HCT116 (cell line): ENCODE results near the gene SEPTIN3. TPM values are rescaled to one million over a fixed set of nuclear protein-coding genes. Genes with fewer than 3 reads are reported as not detected.

Experiments
- ATAC-seq: fragments of 200-7000 bp; cut with Tn5 transposase; 2 replicates; pipeline ENCODE4 v1.9.1; 2020; ENCODE audit warnings: mild to moderate bottlenecking, moderate library complexity
- BruUV-seq: library from RNA; stranded (reverse); fragments of 400-500 nt; replicated peaks from 2 replicates; lab custom pipeline; 2021; lab: Mats Ljungman, UMichigan
- CTCF ChIA-PET: fragments of 300-600 bp; sonication (Branson Sonifier 250); formaldehyde crosslinking; loops from one replicate; lab custom pipeline; 2021; ENCODE audit warnings: antibody characterized with exemption; lab: Charles Lee
- POLR2A ChIA-PET: fragments of 300-600, 350-600 bp; sonication (Branson Sonifier 250); formaldehyde crosslinking; loops from one replicate; lab custom pipeline; 2021; ENCODE audit warnings: antibody characterized with exemption; lab: Charles Lee
- RAD21 ChIA-PET, 2 experiments: fragments of 300-600 bp; sonication (Branson Sonifier 250); formaldehyde crosslinking; loops; one replicate each; lab custom pipeline; 2023; ENCODE audit warnings: low total read pairs in 2 of 2; ENCODE audit not compliant: uncharacterized antibody in 2 of 2, unreplicated experiment in 2 of 2, low non-redundant PET in 1 of 2; lab: Charles Lee
- DNase-seq: peaks from one replicate; pipeline ENCODE4 v3.0.0-alpha.2; 2010; ENCODE audit warnings: low read depth, low spot score
- H2AFZ ChIP-seq: fragments of 200-600 bp; shearing (Covaris generic), sonication (generic); 2 replicates; pipeline ENCODE4 v1.6.1; 2017; ENCODE audit warnings: low read depth, mixed run types, mixed read lengths, antibody characterized with exemption, low read length; ENCODE audit not compliant: poor library complexity, severe bottlenecking
- H3K27ac ChIP-seq: 2 replicates; pipeline ENCODE4 v1.5.1; 2012; ENCODE audit warnings: low read depth, low read length
- H3K27me3 ChIP-seq: fragments of 200-600 bp; sonication (generic); 2 replicates; pipeline ENCODE4 v1.6.1; 2016; ENCODE audit warnings: mixed run types, low read length, mixed read lengths; ENCODE audit not compliant: insufficient read depth
- H3K36me3 ChIP-seq, 2 experiments: fragments of 200-500 bp in 1 of 2; fragments of 200-600 bp in 1 of 2; sonication (Bioruptor generic) in 1 of 2; sonication (generic) in 1 of 2; 2 replicates each; pipeline versions ENCODE4 v1.5.1 to v1.6.1; 2014 to 2016; ENCODE audit warnings: low read length in 2 of 2, inconsistent platforms in 1 of 2, mixed read lengths in 1 of 2, mixed run types in 1 of 2; ENCODE audit not compliant: insufficient read depth in 2 of 2, control insufficient read depth in 1 of 2
- H3K4me1 ChIP-seq, 2 experiments: fragments of 200-600 bp in 1 of 2; sonication (generic) in 1 of 2; 2 replicates each; pipeline versions ENCODE4 v1.5.1 to v1.6.1; 2012 to 2017; ENCODE audit warnings: low read length in 2 of 2, inconsistent platforms in 1 of 2, mild to moderate bottlenecking in 1 of 2, mixed read lengths in 1 of 2, mixed run types in 1 of 2, moderate library complexity in 1 of 2; ENCODE audit not compliant: insufficient read depth in 2 of 2, control insufficient read depth in 1 of 2
- H3K4me2 ChIP-seq: fragments of 200-600 bp; sonication (generic); 2 replicates; pipeline ENCODE4 v1.6.1; 2017; ENCODE audit warnings: mixed run types, low read length, mixed read lengths
- H3K4me3 ChIP-seq, 2 experiments: fragments of 200-600 bp in 1 of 2; sonication (generic) in 1 of 2; replicated peaks in 1 of 2; 2 replicates each; pipeline ENCODE4 v1.5.1; 2011 to 2016; ENCODE audit warnings: low read length in 2 of 2, control low read depth in 1 of 2, low read depth in 1 of 2, mild to moderate bottlenecking in 1 of 2, mixed read lengths in 1 of 2, mixed run types in 1 of 2
- H3K79me2 ChIP-seq: fragments of 200-600 bp; sonication (generic); 2 replicates; pipeline ENCODE4 v1.6.1; 2017; ENCODE audit warnings: mild to moderate bottlenecking, mixed run types, low read length, moderate library complexity, mixed read lengths; ENCODE audit not compliant: insufficient read depth
- H3K9ac ChIP-seq: fragments of 200-600 bp; sonication (generic); 2 replicates; pipeline ENCODE4 v1.6.1; 2016; ENCODE audit warnings: low read length, mixed read lengths
- H3K9me2 ChIP-seq: fragments of 200-600 bp; sonication (generic), shearing (Covaris generic); 2 replicates; pipeline ENCODE4 v1.6.1; 2017; ENCODE audit warnings: mixed run types, mild to moderate bottlenecking, moderate library complexity; ENCODE audit not compliant: insufficient read depth
- H3K9me3 ChIP-seq, 2 experiments: fragments of 200-500 bp in 1 of 2; fragments of 200-600 bp in 1 of 2; sonication (Bioruptor generic) in 1 of 2; sonication (generic) in 1 of 2; 2 replicates each; pipeline ENCODE4 v1.6.1; 2014 to 2017; ENCODE audit warnings: low read length in 2 of 2, mixed read lengths in 2 of 2, inconsistent platforms in 1 of 2, low read depth in 1 of 2, mild to moderate bottlenecking in 1 of 2, mixed run types in 1 of 2, moderate library complexity in 1 of 2; ENCODE audit not compliant: control insufficient read depth in 1 of 2, insufficient read depth in 1 of 2
- H4K20me1 ChIP-seq: fragments of 200-600 bp; sonication (generic), shearing (Covaris generic); 2 replicates; pipeline ENCODE4 v1.6.1; 2017; ENCODE audit warnings: mixed run types, mild to moderate bottlenecking, moderate library complexity; ENCODE audit not compliant: insufficient read depth
- EGR1 ChIP-seq: IDR thresholded peaks from 2 replicates; pipeline ENCODE4 v1.6.1; 2012; ENCODE audit warnings: low read depth
- ELF1 ChIP-seq: IDR thresholded peaks from 2 replicates; pipeline ENCODE4 v1.6.1; 2012; ENCODE audit warnings: low read depth, borderline replicate concordance
- EZH2 ChIP-seq: fragments of 200-600 bp; sonication (generic); IDR thresholded peaks from 2 replicates; pipeline ENCODE4 v1.6.1; 2017; ENCODE audit warnings: antibody characterized with exemption, mixed run types
- JUND ChIP-seq: IDR thresholded peaks from 2 replicates; pipeline ENCODE4 v1.6.1; 2012
- POLR2A ChIP-seq: IDR thresholded peaks from 2 replicates; pipeline ENCODE4 v1.7.0; 2011; ENCODE audit warnings: borderline replicate concordance; ENCODE audit not compliant: insufficient read depth, insufficient read length; ENCODE audit errors: extremely low read depth
- POLR2AphosphoS5 ChIP-seq: IDR thresholded peaks from 2 replicates; pipeline ENCODE4 v1.6.1; 2011; ENCODE audit warnings: mild to moderate bottlenecking, low read depth, low read length, moderate library complexity
- RAD21 ChIP-seq: IDR thresholded peaks from 2 replicates; pipeline ENCODE4 v1.6.1; 2012; ENCODE audit warnings: low read depth, mild to moderate bottlenecking
- YY1 ChIP-seq: IDR thresholded peaks from 2 replicates; pipeline ENCODE4 v1.6.1; 2011; ENCODE audit warnings: low read length, low read depth, moderate library complexity, mild to moderate bottlenecking; ENCODE audit not compliant: insufficient replicate concordance; ENCODE audit errors: extremely low read depth
- ZBTB33 ChIP-seq: IDR thresholded peaks from 2 replicates; pipeline ENCODE4 v1.6.1; 2011; ENCODE audit warnings: mild to moderate bottlenecking, low read length, moderate library complexity; ENCODE audit not compliant: insufficient replicate concordance; ENCODE audit errors: extremely low read depth
- ZNF274 ChIP-seq: fragments of 200-500 bp; sonication (Bioruptor generic); IDR thresholded peaks from 2 replicates; pipeline ENCODE4 v1.6.1; 2014; ENCODE audit warnings: mild to moderate bottlenecking, low read depth, low read length, inconsistent platforms
- intact Hi-C: fragments of 100-400 bp; cut with micrococcal nuclease; formaldehyde crosslinking; loops from 2 replicates; pipeline ENCODE4 v1.10.0; 2022
- total RNA-seq: library from RNA; stranded (reverse); gene quantifications from one replicate; pipeline ENCODE4 v1.2.1, GENCODE V29; 2021; ENCODE audit not compliant: unreplicated experiment
- TF ChIP-seq, protein P1 (sequence below): IDR thresholded peaks from 2 replicates; pipeline ENCODE4 v1.6.1; 2012

Gene SEPTIN3
- total RNA-seq, 1 experiment from 2014 or later, result 9.3 TPM

DNA sequence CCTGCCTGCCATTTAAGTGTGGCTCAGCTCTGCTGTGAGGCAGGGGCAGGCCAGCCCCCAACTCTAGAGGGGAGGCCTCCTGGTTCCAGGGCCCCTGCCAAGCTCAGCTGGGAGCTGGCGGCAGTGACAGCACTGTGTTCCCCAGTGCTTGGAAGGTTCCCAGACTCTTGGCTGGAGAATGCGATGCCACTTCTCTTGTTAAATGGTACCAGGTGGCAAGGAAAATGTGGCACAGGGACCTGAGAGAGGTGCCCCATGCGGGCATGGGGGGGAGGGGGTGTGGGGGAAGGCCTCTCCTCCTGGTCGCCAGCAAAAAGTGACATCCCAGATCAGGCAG, 34.3 kb upstream of the SEPTIN3 start:
- ChIA-PET POLR2A (no interaction called here), RAD21 (no interaction called here), CTCF (interaction anchor here (1.2 kb wide), 1 partner anchor 238 kb away, joined by 5 read pairs; no protein-coding TSS in a partner anchor)
- H3K4me3 ChIP-seq, result no peak overlapping the region
- no peak overlapping the region for H2AFZ ChIP-seq
- H3K27ac ChIP-seq, result no peak overlapping the region
- intact Hi-C loops, result no loop called here
- no peak overlapping the region for H3K9ac ChIP-seq
- DNase-seq (no peak), ATAC-seq (no peak)
- TF ChIP-seq ZNF274, result no peak
- no peak for TF ChIP-seq ZBTB33
- no peak for TF ChIP-seq POLR2A
- TF ChIP-seq ELF1, result no peak
- TF ChIP-seq JUND, result no peak
- no peak for TF ChIP-seq EGR1
- TF ChIP-seq YY1, result no peak
- no peak for TF ChIP-seq POLR2AphosphoS5
- TF ChIP-seq EZH2, result no peak
- TF ChIP-seq, protein P1, sequence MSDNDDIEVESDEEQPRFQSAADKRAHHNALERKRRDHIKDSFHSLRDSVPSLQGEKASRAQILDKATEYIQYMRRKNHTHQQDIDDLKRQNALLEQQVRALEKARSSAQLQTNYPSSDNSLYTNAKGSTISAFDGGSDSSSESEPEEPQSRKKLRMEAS, result no peak
- TF ChIP-seq RAD21, result no peak
- H4K20me1 ChIP-seq, result no peaks in the 10 kb centered on the region; the same call in 1 of the 2 replicates
- peaks cover 0 to 27% of the 10 kb centered on the region in 2 experiments; a peak in 3 of 4 replicates for H3K36me3 ChIP-seq
- H3K9me3 ChIP-seq, result no peaks in the 10 kb centered on the region
- H3K4me2 ChIP-seq, result no peak overlapping the region
- no peaks in the 10 kb centered on the region for H3K27me3 ChIP-seq
- BruUV-seq, result no TSS peak
- H3K9me2 ChIP-seq, result no peaks in the 10 kb centered on the region
- H3K79me2 ChIP-seq, result peaks cover 14% of the 10 kb centered on the region; the same call in 1 of the 2 replicates
- H3K4me1 ChIP-seq, result no peaks in the 10 kb centered on the region
